Activated T-helper 1 cell treated with anti-CD3 and anti-CD28 coated beads, Interleukin-12 subunit alpha, Interleukin-12 subunit beta, Interleukin-2, Interleukin-4 antibody, amounts not matched to agents 30 ng/mL and 10 ng/mL and 1 ng/mL, durations not matched to agents 14 hours and 24 hours and 36 hours (primary cell): ENCODE data around the gene TRAK2. TPM values are rescaled to one million over a fixed set of nuclear protein-coding genes. Genes with fewer than 3 reads are reported as not detected.

ENCODE experiments used
- DNase-seq: peaks from one replicate; pipeline ENCODE4 v3.0.0; 2021; ENCODE audit warnings: low spot score
- H3K27ac Mint-ChIP-seq: one replicate; pipeline ENCODE4 v1.8.0; 2021; ENCODE audit warnings: mild to moderate bottlenecking, mixed read lengths
- H3K27me3 Mint-ChIP-seq: one replicate; pipeline ENCODE4 v1.8.0; 2022; ENCODE audit warnings: mild to moderate bottlenecking, moderate library complexity, mixed read lengths; ENCODE audit not compliant: insufficient read depth
- H3K36me3 Mint-ChIP-seq: one replicate; pipeline ENCODE4 v1.8.0; 2021; ENCODE audit warnings: low read depth, mixed read lengths
- H3K4me1 Mint-ChIP-seq: one replicate; pipeline ENCODE4 v1.8.0; 2021; ENCODE audit warnings: low read depth, mixed read lengths
- H3K4me3 Mint-ChIP-seq: one replicate; pipeline ENCODE4 v1.8.0; 2021; ENCODE audit warnings: mild to moderate bottlenecking, moderate library complexity, mixed read lengths
- H3K9me3 Mint-ChIP-seq: one replicate; pipeline ENCODE4 v1.8.0; 2021; ENCODE audit warnings: mixed read lengths
- intact Hi-C: fragments of 100-400 bp; cut with micrococcal nuclease; formaldehyde crosslinking; loops from one replicate; pipeline ENCODE4 v1.15.1; 2024
- total RNA-seq: library from RNA; stranded (reverse); gene quantifications from 2 replicates; pipeline ENCODE4 v1.2.3, GENCODE V29; 2022

TRAK2 gene
- total RNA-seq, 1 donor from 2014 or later, result 28.9 TPM

DNA sequence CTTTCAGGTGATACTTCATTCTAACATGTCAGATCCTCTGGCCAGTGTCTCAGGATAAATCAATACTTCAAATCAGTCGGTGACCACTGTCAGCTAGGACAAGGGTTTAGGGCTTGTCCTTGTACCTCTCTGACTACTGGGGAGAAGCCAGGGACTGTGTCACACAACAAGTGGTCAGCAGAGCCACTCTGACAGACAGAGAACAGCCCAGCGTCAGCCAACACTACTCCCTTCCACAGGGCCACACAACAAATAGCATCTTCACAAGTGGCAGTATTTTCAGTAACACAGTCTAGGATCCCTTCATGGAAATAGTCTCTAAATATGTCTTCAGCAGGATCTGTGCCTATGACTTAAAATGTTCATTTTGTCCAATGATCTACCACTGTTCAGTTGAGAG is 108.3 kb downstream of the TRAK2 start:
- intact Hi-C loops, result no loop called here
- no peak overlapping the region for H3K4me3 Mint-ChIP-seq
- DNase-seq, result no peak
- H3K9me3 Mint-ChIP-seq, result peaks cover 25% of the 10 kb centered on the region
- peaks cover 32% of the 10 kb centered on the region for H3K36me3 Mint-ChIP-seq
- no peak overlapping the region for H3K27ac Mint-ChIP-seq
- H3K4me1 Mint-ChIP-seq, result peaks cover 12% of the 10 kb centered on the region
- no peaks in the 10 kb centered on the region for H3K27me3 Mint-ChIP-seq

DNA sequence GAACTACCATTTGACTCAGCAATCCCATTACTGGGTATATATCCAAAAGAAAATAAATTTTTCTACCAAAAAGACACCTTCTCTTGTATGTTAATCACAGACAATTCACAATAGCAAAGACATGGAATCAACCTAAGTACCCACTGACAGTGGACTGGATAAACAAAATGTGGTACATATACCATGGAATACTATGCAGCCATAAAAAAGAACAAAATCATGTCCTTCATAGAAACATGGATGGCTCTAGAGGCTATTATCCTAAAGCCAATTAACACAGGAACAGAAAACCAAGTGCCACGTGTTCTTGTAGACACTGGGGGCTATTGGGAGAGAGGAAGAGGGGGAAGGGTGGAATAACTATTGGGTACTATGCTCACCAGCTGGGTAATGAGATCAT is 121.8 kb downstream of the TRAK2 start:
- Mint-ChIP-seq H3K4me3 (no peak overlapping the region), H3K9me3 (peaks cover 30% of the 10 kb centered on the region), H3K4me1 (no peaks in the 10 kb centered on the region), H3K36me3 (peaks cover 20% of the 10 kb centered on the region), H3K27ac (no peak overlapping the region), H3K27me3 (no peaks in the 10 kb centered on the region)
- DNase-seq, result no peak
- intact Hi-C loops, result no loop called here

DNA sequence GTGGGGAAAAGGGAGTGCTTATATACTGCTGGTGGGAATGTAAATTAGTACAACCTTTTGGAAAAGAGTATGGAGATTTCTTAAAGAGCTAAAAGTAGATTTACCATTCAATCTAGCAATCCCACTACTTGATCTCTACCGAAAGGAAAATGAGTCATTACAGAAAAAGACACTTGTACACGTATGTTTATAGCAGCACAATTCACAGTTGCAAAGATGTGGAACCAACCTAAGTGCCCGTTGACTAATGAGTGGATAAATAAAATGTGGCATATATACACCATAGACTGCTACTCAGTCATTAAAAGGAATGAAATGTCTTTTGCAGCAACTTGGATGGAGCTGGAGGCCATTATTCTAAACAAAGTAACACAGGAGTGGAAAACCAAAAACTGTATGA is 123.6 kb downstream of the TRAK2 start:
- DNase-seq, result no peak
- Mint-ChIP-seq H3K9me3 (peaks cover 37% of the 10 kb centered on the region), H3K27me3 (no peaks in the 10 kb centered on the region), H3K36me3 (peaks cover 26% of the 10 kb centered on the region), H3K4me1 (no peaks in the 10 kb centered on the region), H3K27ac (no peak overlapping the region), H3K4me3 (no peak overlapping the region)
- intact Hi-C loops, result no loop called here

Other genes with a start within 250 kb of the TRAK2 start
- 40.5 and 40.6 TPM in 2 replicates for gene CASP8, start 190.9 kb downstream of the TRAK2 start, total RNA-seq
- 0.23 and 1.1 TPM in 2 replicates for gene FLACC1, start 94.1 kb downstream of the TRAK2 start, total RNA-seq
- 14.6 and 18.1 TPM in 2 replicates for gene STRADB, start 282 bp upstream of the TRAK2 start, total RNA-seq
- gene TMEM237, start 192.0 kb upstream of the TRAK2 start, total RNA-seq, result 14.9 and 19.4 TPM in 2 replicates
- not detected in 2 replicates for gene MPP4, start 247.2 kb upstream of the TRAK2 start, total RNA-seq